HEK293T (cell line): ENCODE results near the gene ATG9A.

ENCODE experiments used
- CTCF ChIA-PET: fragments of 350-600 bp; formaldehyde crosslinking; extraction: SDS; loops from one replicate; lab custom pipeline; 2021; ENCODE audit warnings: antibody characterized with exemption, inconsistent platforms; lab: Yijun Ruan, JAX
- POLR2A ChIA-PET: fragments of 350-600 bp; formaldehyde crosslinking; extraction: SDS; loops from one replicate; lab custom pipeline; 2020; ENCODE audit warnings: antibody characterized with exemption, inconsistent platforms; lab: Yijun Ruan, JAX
- DNase-seq: peaks from one replicate; pipeline ENCODE4 v3.0.0; 2012; ENCODE audit warnings: mixed read lengths; ENCODE audit errors: extremely low spot score
- ARNT ChIP-seq: fragments of 450-650 bp; IDR thresholded peaks from 2 replicates; pipeline ENCODE4 v1.6.1; 2017; ENCODE audit warnings: mild to moderate bottlenecking
- BHLHE40 ChIP-seq: fragments of 450-650 bp; IDR thresholded peaks from 2 replicates; pipeline ENCODE4 v1.6.1; 2016; ENCODE audit warnings: mild to moderate bottlenecking, moderate library complexity, borderline replicate concordance
- CTBP1 ChIP-seq: fragments of 450-650 bp; IDR thresholded peaks from 2 replicates; pipeline ENCODE4 v1.6.1; 2016; ENCODE audit warnings: borderline replicate concordance
- ELF4 ChIP-seq: fragments of 450-650 bp; IDR thresholded peaks from 2 replicates; pipeline ENCODE4 v1.6.1; 2017; ENCODE audit warnings: antibody characterized with exemption
- FOXA1 ChIP-seq: fragments of 450-650 bp; IDR thresholded peaks from 2 replicates; pipeline ENCODE4 v1.6.1; 2016; ENCODE audit warnings: mild to moderate bottlenecking
- FOXK2 ChIP-seq: fragments of 450-650 bp; IDR thresholded peaks from 2 replicates; pipeline ENCODE4 v1.6.1; 2016; ENCODE audit warnings: mild to moderate bottlenecking
- FOXM1 ChIP-seq: fragments of 450-650 bp; IDR thresholded peaks from 2 replicates; pipeline ENCODE4 v1.6.1; 2017; ENCODE audit warnings: mild to moderate bottlenecking, borderline replicate concordance
- HDGF ChIP-seq: fragments of 450-650 bp; IDR thresholded peaks from 2 replicates; pipeline ENCODE4 v1.6.1; 2017; ENCODE audit warnings: antibody characterized with exemption, borderline replicate concordance
- L3MBTL2 ChIP-seq: fragments of 450-650 bp; conservative IDR thresholded peaks from 2 replicates; pipeline ENCODE4 v1.6.1; 2016; ENCODE audit warnings: mild to moderate bottlenecking
- LEF1 ChIP-seq: fragments of 450-650 bp; IDR thresholded peaks from 2 replicates; pipeline ENCODE4 v1.6.1; 2017; ENCODE audit warnings: mild to moderate bottlenecking, borderline replicate concordance
- NFRKB ChIP-seq: fragments of 450-650 bp; IDR thresholded peaks from 2 replicates; pipeline ENCODE4 v1.6.1; 2016; ENCODE audit warnings: mild to moderate bottlenecking, moderate library complexity
- SP1 ChIP-seq: fragments of 450-650 bp; IDR thresholded peaks from 2 replicates; pipeline ENCODE4 v1.6.1; 2017
- SUZ12 ChIP-seq: fragments of 450-650 bp; IDR thresholded peaks from 2 replicates; pipeline ENCODE4 v1.6.1; 2016; ENCODE audit warnings: mild to moderate bottlenecking
- TARDBP ChIP-seq: fragments of 450-650 bp; IDR thresholded peaks from 2 replicates; pipeline ENCODE4 v1.6.1; 2016
- ZNF384 ChIP-seq: fragments of 450-650 bp; IDR thresholded peaks from 2 replicates; pipeline ENCODE4 v1.6.1; 2016
- TF ChIP-seq, protein P1 (sequence below): fragments of 450-650 bp; IDR thresholded peaks from 2 replicates; pipeline ENCODE4 v1.6.1; 2016

ATG9A gene, protein sequence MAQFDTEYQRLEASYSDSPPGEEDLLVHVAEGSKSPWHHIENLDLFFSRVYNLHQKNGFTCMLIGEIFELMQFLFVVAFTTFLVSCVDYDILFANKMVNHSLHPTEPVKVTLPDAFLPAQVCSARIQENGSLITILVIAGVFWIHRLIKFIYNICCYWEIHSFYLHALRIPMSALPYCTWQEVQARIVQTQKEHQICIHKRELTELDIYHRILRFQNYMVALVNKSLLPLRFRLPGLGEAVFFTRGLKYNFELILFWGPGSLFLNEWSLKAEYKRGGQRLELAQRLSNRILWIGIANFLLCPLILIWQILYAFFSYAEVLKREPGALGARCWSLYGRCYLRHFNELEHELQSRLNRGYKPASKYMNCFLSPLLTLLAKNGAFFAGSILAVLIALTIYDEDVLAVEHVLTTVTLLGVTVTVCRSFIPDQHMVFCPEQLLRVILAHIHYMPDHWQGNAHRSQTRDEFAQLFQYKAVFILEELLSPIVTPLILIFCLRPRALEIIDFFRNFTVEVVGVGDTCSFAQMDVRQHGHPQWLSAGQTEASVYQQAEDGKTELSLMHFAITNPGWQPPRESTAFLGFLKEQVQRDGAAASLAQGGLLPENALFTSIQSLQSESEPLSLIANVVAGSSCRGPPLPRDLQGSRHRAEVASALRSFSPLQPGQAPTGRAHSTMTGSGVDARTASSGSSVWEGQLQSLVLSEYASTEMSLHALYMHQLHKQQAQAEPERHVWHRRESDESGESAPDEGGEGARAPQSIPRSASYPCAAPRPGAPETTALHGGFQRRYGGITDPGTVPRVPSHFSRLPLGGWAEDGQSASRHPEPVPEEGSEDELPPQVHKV

DNA sequence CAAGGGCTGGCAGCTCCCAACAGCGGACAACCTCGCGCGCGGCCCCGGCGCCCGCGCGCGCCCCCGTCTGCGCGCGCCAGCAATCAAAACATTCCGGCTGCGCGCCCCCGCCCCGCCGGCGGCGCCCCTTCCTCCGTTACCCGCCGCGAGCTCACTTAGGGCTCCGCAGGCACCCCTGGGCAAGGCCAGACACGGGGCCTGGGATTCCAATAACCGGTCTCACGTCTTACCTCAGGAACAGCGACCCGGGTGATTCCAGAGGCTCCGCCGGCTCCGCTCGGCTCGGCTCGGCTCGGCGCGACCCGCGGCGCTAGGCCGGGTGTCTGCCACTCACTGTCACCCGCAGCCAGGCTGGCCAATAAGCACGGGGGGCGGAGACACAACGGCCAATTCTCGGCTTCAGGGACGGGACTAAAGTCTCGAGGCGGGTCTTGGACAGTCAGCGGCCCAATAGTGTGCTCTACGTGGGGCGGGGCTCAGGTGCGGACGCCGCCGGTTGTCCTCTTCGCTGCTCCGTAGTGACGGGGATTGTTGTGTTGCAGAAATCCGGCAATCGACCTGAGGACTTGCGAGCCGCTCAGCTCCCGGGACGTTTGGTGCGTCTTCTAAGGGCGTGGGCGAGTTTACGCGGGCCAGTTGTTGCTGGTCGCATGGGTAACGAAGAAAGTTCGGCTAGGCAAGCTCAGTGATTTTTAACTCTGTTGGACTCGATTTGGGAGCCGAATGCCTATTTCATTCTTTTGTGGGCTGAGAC lies at the start of gene ATG9A, which contains the start of gene ANKZF1:
Gene ATG9A, minus strand, starts transcription at position 332 of the 754 bp plus-strand sequence. CDS start 1,612 bp downstream, outside the sequence.
Gene ANKZF1, plus strand, starts transcription at position 502 of the 754 bp plus-strand sequence. CDS start 452 bp downstream, outside the sequence.
- POLR2A ChIA-PET: interaction anchor here (0.7 to 2.7 kb wide), 9 partner anchors 8 to 66 kb away, joined by 3 to 27 read pairs (median 6); partner anchors contain the start of genes ABCB6, CNPPD1, GLB1L and STK16
- TF ChIP-seq CTBP1: no peak
- no peak for TF ChIP-seq ARNT
- no peak for TF ChIP-seq L3MBTL2
- TF ChIP-seq HDGF: no peak
- no peak for TF ChIP-seq ZNF384
- TF ChIP-seq FOXM1: no peak
- TF ChIP-seq, protein P1, sequence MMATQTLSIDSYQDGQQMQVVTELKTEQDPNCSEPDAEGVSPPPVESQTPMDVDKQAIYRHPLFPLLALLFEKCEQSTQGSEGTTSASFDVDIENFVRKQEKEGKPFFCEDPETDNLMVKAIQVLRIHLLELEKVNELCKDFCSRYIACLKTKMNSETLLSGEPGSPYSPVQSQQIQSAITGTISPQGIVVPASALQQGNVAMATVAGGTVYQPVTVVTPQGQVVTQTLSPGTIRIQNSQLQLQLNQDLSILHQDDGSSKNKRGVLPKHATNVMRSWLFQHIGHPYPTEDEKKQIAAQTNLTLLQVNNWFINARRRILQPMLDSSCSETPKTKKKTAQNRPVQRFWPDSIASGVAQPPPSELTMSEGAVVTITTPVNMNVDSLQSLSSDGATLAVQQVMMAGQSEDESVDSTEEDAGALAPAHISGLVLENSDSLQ: peak; percentile 100
- TF ChIP-seq SUZ12: no peak
- peak; percentile 67 for TF ChIP-seq SP1
- TF ChIP-seq FOXK2: no peak
- no peak for TF ChIP-seq BHLHE40
- CTCF ChIA-PET: interaction anchor here (0.5 to 1.5 kb wide), 3 partner anchors 9 to 65 kb away, joined by 3 to 4 read pairs (median 3); no protein-coding TSS in a partner anchor
- peak; percentile 98 for DNase-seq

DNA sequence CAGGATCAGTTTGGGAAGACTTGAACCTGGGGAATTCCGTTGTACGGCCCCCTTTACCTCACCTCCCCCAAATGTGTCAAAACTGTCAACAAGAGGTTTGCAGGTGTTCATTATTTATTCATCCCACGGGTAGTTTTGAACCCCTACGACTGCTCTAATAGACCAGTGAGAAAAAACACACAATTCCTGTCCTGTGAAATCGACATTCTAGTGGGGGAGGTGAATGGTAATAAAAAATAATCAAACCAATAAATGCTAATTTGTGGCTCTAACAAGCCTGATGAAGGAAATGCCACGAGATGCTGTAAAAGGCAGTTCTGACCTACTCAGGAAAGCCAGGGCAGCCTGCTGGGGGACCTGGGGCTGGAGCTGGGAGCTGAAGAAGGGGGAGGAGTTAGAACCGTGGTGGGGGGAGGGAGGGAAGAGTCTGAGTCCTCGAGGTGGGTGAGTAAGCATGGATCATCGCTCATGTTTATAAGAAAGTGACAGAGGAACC lies 49.3 kb upstream of the ATG9A start:
- no peak for DNase-seq
- CTCF ChIA-PET: interaction anchor here (1.4 to 5.2 kb wide), 3 partner anchors 16 to 110 kb away, joined by 5 to 36 read pairs (median 5); no protein-coding TSS in a partner anchor
- TF ChIP-seq ELF4: no peak
- TF ChIP-seq, protein P1: peak; percentile 77; the same call in 1 of the 2 replicates
- no peak for TF ChIP-seq ARNT
- TF ChIP-seq L3MBTL2: 0 out of 2 replicates have a peak, but pooled peaks have one; percentile 14
- TF ChIP-seq SP1: no peak
- POLR2A ChIA-PET: interaction anchor here (0.6 to 2.7 kb wide), 9 partner anchors 11 to 580 kb away, joined by 3 to 22 read pairs (median 5); partner anchors contain the start of genes GLB1L and STK16

DNA sequence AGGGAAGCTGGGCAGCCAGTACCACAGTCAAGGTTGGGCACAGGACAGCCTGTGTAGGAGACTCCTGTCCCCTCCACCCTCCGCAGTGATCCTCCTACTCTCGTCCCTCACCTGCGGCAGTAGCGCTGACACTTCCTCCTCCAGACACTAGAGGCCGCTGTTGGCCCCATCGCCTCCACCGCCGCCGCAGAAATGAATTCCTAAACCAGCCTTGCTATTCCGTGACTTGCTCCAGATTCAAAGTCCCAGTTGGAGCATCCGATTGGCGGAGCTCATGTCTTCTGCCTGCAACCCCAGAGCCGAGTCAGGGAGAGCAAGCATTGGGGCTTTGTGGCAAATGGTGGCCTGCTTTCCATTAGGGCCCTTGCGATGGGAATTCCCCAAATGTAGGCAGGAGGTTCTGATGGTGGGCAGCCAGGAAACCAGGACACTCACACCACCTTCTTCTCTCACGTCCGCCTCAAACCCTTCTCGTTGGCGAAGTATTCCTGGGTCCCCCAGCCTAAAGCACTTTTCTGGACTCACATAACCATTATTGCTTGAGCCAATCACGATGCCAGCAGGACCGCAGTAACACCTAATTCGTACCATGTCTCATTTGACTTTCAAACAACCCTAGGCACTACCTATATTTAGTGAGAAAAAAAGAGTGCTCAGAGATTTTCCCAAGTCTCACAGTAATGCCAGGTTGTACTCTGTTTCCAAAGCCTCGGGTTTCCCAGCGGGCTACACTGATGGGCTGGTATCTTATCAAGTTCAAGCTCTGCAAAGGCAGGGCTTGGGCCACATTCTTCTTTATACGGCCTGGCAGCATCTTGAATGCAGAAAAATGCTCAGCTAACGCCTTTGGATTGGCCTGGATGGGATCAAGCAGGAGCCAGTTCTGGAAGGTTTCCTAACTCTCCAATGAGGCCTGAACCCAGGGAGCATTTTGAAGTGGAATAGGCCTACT lies 48.5 kb upstream of the ATG9A start:
- peak; percentile 80 for DNase-seq
- POLR2A ChIA-PET: interaction anchor here (0.6 to 2.7 kb wide), 7 partner anchors 16 to 579 kb away, joined by 3 to 22 read pairs (median 5); partner anchors contain the start of genes ABCB6, GLB1L and STK16
- TF ChIP-seq TARDBP (no peak), CTBP1 (no peak), FOXM1 (no peak), FOXK2 (no peak), LEF1 (no peak), FOXA1 (no peak), SUZ12 (no peak), ARNT (no peak), NFRKB (no peak), ZNF384 (no peak), SP1 (no peak)
- TF ChIP-seq, protein P1: no peak
- CTCF ChIA-PET: interaction anchor here (0.6 to 5.2 kb wide), 9 partner anchors 12 to 458 kb away, joined by 3 to 36 read pairs (median 3); partner anchors contain the start of genes GLB1L and STK16

DNA sequence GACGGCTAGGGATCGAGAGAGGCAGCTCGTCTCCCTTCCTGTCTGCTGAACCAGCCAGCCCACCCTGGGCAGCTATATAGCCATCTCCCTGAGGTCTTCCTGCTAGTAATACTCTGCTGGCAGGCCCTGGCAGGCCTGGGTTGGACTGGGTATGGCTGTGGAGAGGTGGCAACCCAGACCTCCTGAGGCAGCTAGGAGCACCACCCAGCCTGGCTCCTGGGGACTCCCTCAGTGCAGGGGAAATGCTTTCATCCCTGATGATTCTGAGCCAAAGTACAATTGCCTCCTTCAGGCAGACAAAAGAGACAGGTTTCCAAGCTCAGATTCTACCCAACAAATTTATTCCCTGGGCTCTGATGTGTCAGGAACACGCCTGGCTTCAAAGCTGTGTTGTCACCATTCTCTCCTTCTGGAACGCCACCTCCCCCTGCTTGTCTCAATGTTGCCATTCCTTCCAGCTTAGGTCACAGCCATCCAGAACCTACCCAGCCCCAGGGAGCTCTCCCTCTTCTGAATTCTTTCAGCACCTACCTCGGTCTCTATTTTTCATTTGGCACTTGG lies 45.0 kb upstream of the ATG9A start:
- POLR2A ChIA-PET: interaction anchor here (0.6 to 1.5 kb wide), 9 partner anchors 19 to 1730 kb away, joined by 3 to 13 read pairs (median 3); partner anchors contain the start of genes ANKZF1, ATG9A, GLB1L and STK16
- TF ChIP-seq L3MBTL2 (no peak), TARDBP (no peak), HDGF (no peak), CTBP1 (no peak), ELF4 (no peak), FOXK2 (no peak)
- DNase-seq: no peak
- CTCF ChIA-PET: interaction anchor here (0.6 to 1.4 kb wide), 4 partner anchors 16 to 235 kb away, joined by 3 to 5 read pairs (median 4); no protein-coding TSS in a partner anchor
